ENCODE results near the gene ITGA6.

Gene ITGA6

GRCh38 chr2:172427256-172427989, at the start of gene ITGA6:
ITGA6 (plus strand) TSS chr2:172427586.
- DNase-seq (ENCODE audit: low read depth), result peak; percentile 82
- H3K4me3 ChIP-seq (ENCODE audit: low read length), result peak within 1 kb of the TSS; percentile 95
- TF ChIP-seq, protein P1, sequence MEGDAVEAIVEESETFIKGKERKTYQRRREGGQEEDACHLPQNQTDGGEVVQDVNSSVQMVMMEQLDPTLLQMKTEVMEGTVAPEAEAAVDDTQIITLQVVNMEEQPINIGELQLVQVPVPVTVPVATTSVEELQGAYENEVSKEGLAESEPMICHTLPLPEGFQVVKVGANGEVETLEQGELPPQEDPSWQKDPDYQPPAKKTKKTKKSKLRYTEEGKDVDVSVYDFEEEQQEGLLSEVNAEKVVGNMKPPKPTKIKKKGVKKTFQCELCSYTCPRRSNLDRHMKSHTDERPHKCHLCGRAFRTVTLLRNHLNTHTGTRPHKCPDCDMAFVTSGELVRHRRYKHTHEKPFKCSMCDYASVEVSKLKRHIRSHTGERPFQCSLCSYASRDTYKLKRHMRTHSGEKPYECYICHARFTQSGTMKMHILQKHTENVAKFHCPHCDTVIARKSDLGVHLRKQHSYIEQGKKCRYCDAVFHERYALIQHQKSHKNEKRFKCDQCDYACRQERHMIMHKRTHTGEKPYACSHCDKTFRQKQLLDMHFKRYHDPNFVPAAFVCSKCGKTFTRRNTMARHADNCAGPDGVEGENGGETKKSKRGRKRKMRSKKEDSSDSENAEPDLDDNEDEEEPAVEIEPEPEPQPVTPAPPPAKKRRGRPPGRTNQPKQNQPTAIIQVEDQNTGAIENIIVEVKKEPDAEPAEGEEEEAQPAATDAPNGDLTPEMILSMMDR (IDR thresholded peaks at IDR 0.05; ENCODE audit: insufficient read depth, low read depth, low read length, missing control alignments), result no peak

GRCh38 chr2:172380436-172381274, 46.7 kb upstream of the ITGA6 start:
- DNase-seq (ENCODE audit: low read depth), result no peak
- no peak overlapping the region for H3K4me3 ChIP-seq (ENCODE audit: low read length)
- TF ChIP-seq, protein P1 (IDR thresholded peaks at IDR 0.05; ENCODE audit: insufficient read depth, low read depth, low read length, missing control alignments), result no peak

GRCh38 chr2:172381275-172382027, 45.9 kb upstream of the ITGA6 start:
- TF ChIP-seq, protein P1 (IDR thresholded peaks at IDR 0.05; ENCODE audit: insufficient read depth, low read depth, low read length, missing control alignments), result no peak
- DNase-seq (ENCODE audit: low read depth), result no peak
- no peak overlapping the region for H3K4me3 ChIP-seq (ENCODE audit: low read length)

DNA sequence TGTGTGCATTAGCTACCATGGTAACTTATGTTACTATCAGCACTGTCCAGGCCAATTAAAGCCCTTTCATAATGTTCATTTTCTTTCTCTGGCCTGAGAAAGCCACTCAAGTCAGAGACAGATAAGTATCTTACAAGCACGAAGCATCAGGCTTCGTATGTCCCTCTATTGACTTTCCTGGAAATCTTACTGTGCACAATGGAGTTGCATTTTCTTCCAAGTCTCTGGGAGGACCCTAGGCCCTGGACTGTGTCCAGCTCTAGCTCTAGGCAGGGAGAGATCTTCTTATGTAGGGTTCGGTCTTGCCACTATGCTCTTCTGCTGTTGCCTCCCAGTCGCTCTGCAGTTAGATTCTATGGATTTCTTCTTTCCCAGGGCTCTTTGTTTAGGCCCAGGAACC, 40.0 kb upstream of the ITGA6 start:
- DNase-seq (ENCODE audit: low read depth), result no peak
- TF ChIP-seq, protein P1 (IDR thresholded peaks at IDR 0.05; ENCODE audit: insufficient read depth, low read depth, low read length, missing control alignments), result no peak
- no peak overlapping the region for H3K4me3 ChIP-seq (ENCODE audit: low read length)

DNA sequence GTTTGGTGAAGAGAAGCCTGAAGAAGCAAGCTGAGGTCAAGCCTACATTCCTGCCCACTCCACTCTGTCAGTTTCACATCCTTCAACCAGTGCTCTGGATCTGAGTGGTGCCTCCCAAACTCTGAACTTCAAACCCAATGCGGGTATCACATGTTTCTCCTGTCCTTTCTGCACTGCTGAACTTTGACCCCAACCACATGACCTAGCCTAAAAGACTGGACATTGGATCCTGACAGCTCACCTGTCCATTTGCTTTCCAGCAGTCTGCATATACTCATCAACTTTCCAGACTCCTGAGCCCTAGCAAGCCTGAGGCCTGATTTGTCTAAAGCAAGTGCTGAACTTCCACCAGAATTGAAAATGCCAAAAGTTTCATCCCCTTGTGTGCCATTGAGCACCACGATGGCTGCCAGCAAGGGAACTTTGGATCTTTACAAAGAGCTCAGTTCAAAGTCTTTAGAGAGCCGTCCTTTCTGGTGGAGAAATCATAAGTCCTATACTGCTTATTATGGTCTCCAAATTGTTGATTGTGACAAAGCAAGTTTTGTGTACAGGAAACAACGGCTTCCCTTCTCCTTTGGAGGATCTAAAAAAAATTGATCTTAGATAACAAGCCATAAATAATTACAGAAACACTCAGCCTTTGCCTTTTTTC, 37.6 kb upstream of the ITGA6 start:
- DNase-seq (ENCODE audit: low read depth), result no peak
- H3K4me3 ChIP-seq (ENCODE audit: low read length), result no peak overlapping the region
- TF ChIP-seq, protein P1 (IDR thresholded peaks at IDR 0.05; ENCODE audit: insufficient read depth, low read depth, low read length, missing control alignments), result no peak

GRCh38 chr2:172394002-172394401, 33.4 kb upstream of the ITGA6 start:
- no peak overlapping the region for H3K4me3 ChIP-seq (ENCODE audit: low read length)

More at GRCh38 chr2:172394002-172394401, 33.4 kb upstream of the ITGA6 start:
- TF ChIP-seq, protein P1 (IDR thresholded peaks at IDR 0.05; ENCODE audit: insufficient read depth, low read depth, low read length, missing control alignments), result no peak
- no peak for DNase-seq (ENCODE audit: low read depth)
